ENCODE data around the gene MUC13. TPM values are rescaled to one million over a fixed set of nuclear protein-coding genes. Genes with fewer than 3 reads are reported as not detected.

MUC13 gene
- total and polyA plus RNA-seq, 2 of the 4 experiments (the other 2 are of a cell fraction): not detected

DNA sequence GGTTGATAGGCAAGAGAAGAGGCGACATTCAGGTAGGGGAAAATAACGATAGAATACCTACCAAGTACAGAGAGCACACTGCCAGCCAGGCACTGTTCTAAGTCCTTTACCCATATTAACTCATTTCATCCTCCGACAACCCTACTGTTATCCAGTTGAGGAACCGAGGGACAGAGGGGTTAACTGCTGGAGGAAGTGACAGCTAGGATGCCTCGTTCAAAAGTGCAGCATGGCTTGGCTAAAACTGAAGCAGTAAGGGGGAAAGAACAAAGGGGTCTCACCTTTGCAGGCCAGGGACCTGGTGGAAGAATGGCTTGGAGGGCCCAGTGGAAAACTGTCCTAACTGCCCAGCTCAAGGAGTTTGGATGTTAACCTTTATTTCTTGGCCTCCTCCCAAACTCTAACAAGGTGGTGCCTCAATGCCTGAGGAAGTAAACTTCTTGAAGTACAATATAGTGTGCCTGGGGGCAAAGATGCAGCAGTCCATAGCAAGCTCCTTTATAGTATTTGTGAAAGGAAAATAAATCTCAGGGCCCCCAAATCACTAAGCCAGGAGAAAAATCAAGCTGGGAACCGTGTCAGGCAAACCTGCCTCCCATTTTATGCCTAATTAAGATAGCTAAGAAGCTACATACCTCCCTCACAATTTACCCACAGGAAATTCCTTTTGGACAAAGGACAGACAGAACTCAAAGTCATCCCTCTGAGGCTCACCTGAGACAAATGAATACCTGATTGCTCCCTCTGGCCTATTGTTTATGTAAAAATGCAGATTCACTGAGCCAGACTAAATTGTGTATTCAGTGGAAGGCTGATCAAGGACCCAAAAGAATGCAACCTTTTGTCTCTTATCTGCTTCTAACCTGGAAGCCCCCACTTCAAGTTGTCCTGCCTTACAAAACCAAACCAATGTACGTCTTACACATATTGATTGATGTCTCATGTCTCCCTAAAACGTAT lies 45.8 kb downstream of the MUC13 start:
- no peak overlapping the region for H2AK9ac ChIP-seq (replicated peaks; ENCODE audit: low read depth, low read length, poor library complexity)
- intact Hi-C loops (cut with micrococcal nuclease) (loop anchor here (5.0 kb wide), 2 partner anchors 56 to 126 kb away; no protein-coding TSS in a partner anchor), in situ Hi-C loops (cut with MboI; ENCODE audit: low sequenced_read_pairs) (no loop called here), dilution Hi-C loops (cut with HindIII; ENCODE audit: low sequenced_read_pairs, unreplicated experiment) (loop anchor here (25.0 kb wide), 1 partner anchor 126 kb away; no protein-coding TSS in a partner anchor)
- no peak overlapping the region for H4K91ac ChIP-seq (ENCODE audit: insufficient read depth, low read depth, low read length)
- H2BK120ac ChIP-seq (ENCODE audit: low read depth, low read length): no peak overlapping the region
- H3K36me3 ChIP-seq (ENCODE audit: control insufficient read depth, insufficient read depth, low read length): no peaks in the 10 kb centered on the region; the same call in 1 of the 2 replicates
- no peak for TF ChIP-seq RFX5 (IDR thresholded peaks at IDR 0.05; ENCODE audit: low read depth, low read length)
- TF ChIP-seq, protein P1, sequence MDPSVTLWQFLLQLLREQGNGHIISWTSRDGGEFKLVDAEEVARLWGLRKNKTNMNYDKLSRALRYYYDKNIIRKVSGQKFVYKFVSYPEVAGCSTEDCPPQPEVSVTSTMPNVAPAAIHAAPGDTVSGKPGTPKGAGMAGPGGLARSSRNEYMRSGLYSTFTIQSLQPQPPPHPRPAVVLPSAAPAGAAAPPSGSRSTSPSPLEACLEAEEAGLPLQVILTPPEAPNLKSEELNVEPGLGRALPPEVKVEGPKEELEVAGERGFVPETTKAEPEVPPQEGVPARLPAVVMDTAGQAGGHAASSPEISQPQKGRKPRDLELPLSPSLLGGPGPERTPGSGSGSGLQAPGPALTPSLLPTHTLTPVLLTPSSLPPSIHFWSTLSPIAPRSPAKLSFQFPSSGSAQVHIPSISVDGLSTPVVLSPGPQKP (IDR thresholded peaks at IDR 0.05; ENCODE audit: borderline replicate concordance, low read depth, low read length): no peak
- no peak for TF ChIP-seq CHD1 (IDR thresholded peaks at IDR 0.05; ENCODE audit: low read depth, low read length)
- TF ChIP-seq CEBPB (IDR thresholded peaks at IDR 0.05; ENCODE audit: low read depth, low read length): no peak
- TF ChIP-seq, protein P2, sequence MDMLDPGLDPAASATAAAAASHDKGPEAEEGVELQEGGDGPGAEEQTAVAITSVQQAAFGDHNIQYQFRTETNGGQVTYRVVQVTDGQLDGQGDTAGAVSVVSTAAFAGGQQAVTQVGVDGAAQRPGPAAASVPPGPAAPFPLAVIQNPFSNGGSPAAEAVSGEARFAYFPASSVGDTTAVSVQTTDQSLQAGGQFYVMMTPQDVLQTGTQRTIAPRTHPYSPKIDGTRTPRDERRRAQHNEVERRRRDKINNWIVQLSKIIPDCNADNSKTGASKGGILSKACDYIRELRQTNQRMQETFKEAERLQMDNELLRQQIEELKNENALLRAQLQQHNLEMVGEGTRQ (IDR thresholded peaks at IDR 0.05; ENCODE audit: low read depth, low read length): no peak
- TF ChIP-seq MAZ (IDR thresholded peaks at IDR 0.05; ENCODE audit: borderline replicate concordance, low read depth, low read length): no peak
- no peak for TF ChIP-seq POLR2A (IDR thresholded peaks at IDR 0.05; ENCODE audit: low read depth, low read length)
- no peak for TF ChIP-seq NFE2L2 (IDR thresholded peaks at IDR 0.05; ENCODE audit: low read depth, low read length)
- no peak overlapping the region for H2BK15ac ChIP-seq (ENCODE audit: low read depth, low read length)
- peaks cover 7% of the 10 kb centered on the region for H3K4me1 ChIP-seq (ENCODE audit: control insufficient read depth, insufficient read depth, low read length)
- ATAC-seq (ENCODE audit: low read depth) (no peak), DNase-seq (no peak)
- no peaks in the 10 kb centered on the region for H3K9me3 ChIP-seq (ENCODE audit: control insufficient read depth, insufficient read depth, low read length)
- 0 out of 2 replicates have a peak overlapping the region, but pooled peaks have one; percentile 15 for H3K23ac ChIP-seq (ENCODE audit: low read depth, low read length)
- peaks cover 2 to 22% of the 10 kb centered on the region in 2 experiments; a peak in 3 of 4 replicates for H3K79me1 ChIP-seq (ENCODE audit: low read depth in 1 of 2, low read length in 2 of 2)
- POLR2A ChIA-PET (ENCODE audit: unreplicated experiment): no interaction called here
- 60% methylated on average over 2 of the region's 8 CpGs; no CpG with 5 or more reads in 1 of the 2 experiments for WGBS, 2 experiments (ENCODE audit: extremely low coverage in 2 of 2, insufficient read length in 1 of 2)
- H3K56ac ChIP-seq (ENCODE audit: extremely low read depth, insufficient read depth, low read length): no peak overlapping the region
- H3K4me3 ChIP-seq (ENCODE audit: insufficient read depth, low read depth, low read length): no peak overlapping the region
- no peak overlapping the region for H2AFZ ChIP-seq (replicated peaks; ENCODE audit: low read length, poor library complexity)
- no TSS peak for BruUV-seq (replicated peaks)
- H4K20me1 ChIP-seq (ENCODE audit: insufficient read depth, low read length): no peaks in the 10 kb centered on the region
- no peak overlapping the region for H4K8ac ChIP-seq (ENCODE audit: low read depth in 2 of 2, low read length in 2 of 2)
- H3K14ac ChIP-seq (replicated peaks; ENCODE audit: low read depth, low read length): no peak overlapping the region
- CTCF ChIA-PET: no interaction called here
- H4K5ac ChIP-seq (ENCODE audit: low read depth, low read length): no peak overlapping the region
- no peak overlapping the region for H3K18ac ChIP-seq (ENCODE audit: low read depth, low read length)
- H3K27me3 ChIP-seq (ENCODE audit: control insufficient read depth, insufficient read depth, low read length): no peaks in the 10 kb centered on the region
- no peak overlapping the region; the same call in 1 of the 2 replicates for H2AK5ac ChIP-seq (ENCODE audit: low read depth, low read length)
- no peak overlapping the region for H3K9ac ChIP-seq (ENCODE audit: low read depth, low read length)
- no peak overlapping the region for H2BK5ac ChIP-seq (ENCODE audit: low read depth, low read length, poor library complexity, severe bottlenecking)
- H2BK20ac ChIP-seq (ENCODE audit: low read depth, low read length): no peak overlapping the region
- peaks cover 15% of the 10 kb centered on the region for H3K9me1 ChIP-seq (ENCODE audit: insufficient read depth, low read length)
- H3K27ac ChIP-seq (ENCODE audit: insufficient read depth, low read length): no peak overlapping the region
- no peak overlapping the region for H3K4me2 ChIP-seq (ENCODE audit: low read depth, low read length)
- H3K4ac ChIP-seq (ENCODE audit: low read depth, low read length): peak overlapping the region; percentile 49; the same call in 1 of the 2 replicates
